GM06990 (cell line): ENCODE results near the gene ADCK1.

Experiments used
- DNase-seq: peaks from one replicate; pipeline ENCODE4 v3.0.0-alpha.2; 2011; ENCODE audit not compliant: insufficient read length; ENCODE audit errors: extremely low read depth
- H3K27me3 ChIP-seq: replicated peaks from 2 replicates; pipeline ENCODE4 v1.6.0; 2011; ENCODE audit warnings: low read length; ENCODE audit not compliant: control insufficient read depth, insufficient read depth
- H3K36me3 ChIP-seq: 2 replicates; pipeline ENCODE4 v1.5.1; 2011; ENCODE audit warnings: low read length; ENCODE audit not compliant: control insufficient read depth, insufficient read depth
- H3K4me3 ChIP-seq: replicated peaks from 2 replicates; pipeline ENCODE4 v1.5.1; 2011; ENCODE audit warnings: low read depth, mild to moderate bottlenecking, control low read depth, low read length
- CTCF ChIP-seq: IDR thresholded peaks from 2 replicates; pipeline ENCODE4 v1.5.1; 2011; ENCODE audit warnings: low read length, control low read depth, mild to moderate bottlenecking, inconsistent platforms; ENCODE audit not compliant: insufficient read depth, poor library complexity, severe bottlenecking

Gene ADCK1

GRCh38 chr14:77849711-77850110 lies 49.8 kb downstream of the ADCK1 start:
- Histone ChIP-seq H3K4me3 (no peak overlapping the region), H3K27me3 (no peaks in the 10 kb centered on the region), H3K36me3 (no peaks in the 10 kb centered on the region)
- DNase-seq: no peak
- TF ChIP-seq CTCF: no peak

DNA sequence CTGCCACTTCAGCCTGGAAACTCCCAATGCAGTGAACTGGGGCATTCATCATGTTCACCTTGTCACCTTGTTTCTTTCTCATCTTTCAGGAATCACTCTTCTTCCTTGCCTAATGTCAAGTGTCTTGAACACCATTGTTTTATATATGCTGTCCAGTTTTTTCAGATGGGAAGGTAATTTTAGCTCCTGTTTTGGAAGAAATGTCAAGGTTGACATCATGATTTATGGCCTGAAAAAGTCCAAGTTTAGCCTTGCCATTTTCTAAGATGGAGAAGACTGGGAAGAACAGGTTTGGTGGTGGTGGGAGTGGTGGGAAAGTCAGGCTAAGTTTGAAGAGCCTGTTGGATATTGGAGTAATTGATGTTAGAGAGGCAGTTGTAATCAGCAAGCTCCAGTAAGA lies 54.0 kb downstream of the ADCK1 start:
- Histone ChIP-seq H3K36me3 (no peaks in the 10 kb centered on the region), H3K4me3 (no peak overlapping the region), H3K27me3 (no peaks in the 10 kb centered on the region)
- no peak for TF ChIP-seq CTCF
- no peak for DNase-seq

GRCh38 chr14:77856941-77857340 lies 57.0 kb downstream of the ADCK1 start:
- Histone ChIP-seq H3K27me3 (no peaks in the 10 kb centered on the region), H3K4me3 (no peak overlapping the region), H3K36me3 (no peaks in the 10 kb centered on the region)
- DNase-seq: no peak
- no peak for TF ChIP-seq CTCF

- H3K27me3 ChIP-seq: no peaks in the 10 kb centered on the region
- no peaks in the 10 kb centered on the region for H3K36me3 ChIP-seq
- TF ChIP-seq CTCF: no peak
- no peak overlapping the region for H3K4me3 ChIP-seq
- no peak for DNase-seq
Observed at GRCh38 chr14:77859934-77860570, 60.1 kb downstream of the ADCK1 start.

GRCh38 chr14:77861201-77861600 lies 61.3 kb downstream of the ADCK1 start:
- no peak for TF ChIP-seq CTCF
- no peak for DNase-seq
- no peak overlapping the region for H3K4me3 ChIP-seq

GRCh38 chr14:77862154-77862786 lies 62.4 kb downstream of the ADCK1 start:
- H3K27me3 ChIP-seq: no peaks in the 10 kb centered on the region
- peak; percentile 57 for DNase-seq
- TF ChIP-seq CTCF: peak; percentile 99
- no peak overlapping the region for H3K4me3 ChIP-seq
- no peaks in the 10 kb centered on the region for H3K36me3 ChIP-seq

More at GRCh38 chr14:77861201-77861600, 61.3 kb downstream of the ADCK1 start:
- no peaks in the 10 kb centered on the region for H3K27me3 ChIP-seq
- no peaks in the 10 kb centered on the region for H3K36me3 ChIP-seq
